ENCODE data around the gene BCAR3. TPM values are rescaled to one million over a fixed set of nuclear protein-coding genes. Genes with fewer than 3 reads are reported as not detected.

Gene BCAR3
- total and polyA plus RNA-seq, 7 experiments from 2014 or later, result 0.22 to 1.7 (median 0.84) TPM

DNA sequence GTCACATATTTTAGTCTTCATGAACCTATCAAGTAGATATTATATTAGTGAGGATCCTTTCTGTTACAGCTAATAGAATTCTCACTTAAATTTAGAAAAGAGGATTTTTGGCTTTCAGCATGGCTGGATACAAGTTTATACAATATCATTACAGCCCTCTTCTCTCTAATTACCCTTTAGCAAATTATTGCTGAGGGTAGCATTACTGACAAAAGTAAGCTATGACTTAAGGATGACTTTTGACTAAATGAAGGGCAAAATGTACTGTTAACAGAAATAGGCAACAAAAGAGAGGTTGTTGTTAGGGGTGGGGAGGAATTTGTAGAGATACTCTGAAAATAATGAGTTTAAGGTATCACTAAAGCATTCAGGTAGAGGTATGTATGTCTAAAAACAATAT lies 148.0 kb downstream of the BCAR3 start:
- DNase-seq (no peak), ATAC-seq (no peak)
- intact Hi-C loops (cut with micrococcal nuclease), result loop anchor here in 1 of 2 donors (10.0 kb wide), 1 partner anchor 229 kb away; no protein-coding TSS in a partner anchor
- H3K27ac Mint-ChIP-seq, result no peak overlapping the region
- peaks cover 0 to 8% (median 0%) of the 10 kb centered on the region in 5 donors for H3K36me3 Mint-ChIP-seq
- Histone ChIP-seq H3K27me3 (ENCODE audit: control insufficient read depth in 2 of 2, insufficient read depth in 2 of 2, low read length in 2 of 2) (no peaks in the 10 kb centered on the region), H3K36me3 (ENCODE audit: control insufficient read depth in 2 of 3, insufficient read depth in 3 of 3, low read length in 3 of 3) (no peaks in the 10 kb centered on the region), H3K27ac (ENCODE audit: low read depth, low read length) (no peak overlapping the region), H3K9me3 (ENCODE audit: control insufficient read depth in 2 of 3, low read length in 3 of 3) (no peaks in the 10 kb centered on the region), H3K4me1 (ENCODE audit: control insufficient read depth in 2 of 2, insufficient read depth in 2 of 2, low read length in 2 of 2) (no peaks in the 10 kb centered on the region), H3K4me3 (ENCODE audit: low read length) (no peak overlapping the region)
- ChIA-PET POLR2A (interaction anchor here (0.7 kb wide), 1 partner anchor 45 kb away, joined by 3 read pairs; no protein-coding TSS in a partner anchor), CTCF (no interaction called here)
- H3K4me3 Mint-ChIP-seq, result no peak overlapping the region
- no peaks in the 10 kb centered on the region for H3K9me3 Mint-ChIP-seq
- no peaks in the 10 kb centered on the region for H3K4me1 Mint-ChIP-seq
- H3K27me3 Mint-ChIP-seq, result peaks cover 0 to 11% (median 0%) of the 10 kb centered on the region in 5 donors

- Histone ChIP-seq H3K36me3 (ENCODE audit: control insufficient read depth in 2 of 3, insufficient read depth in 3 of 3, low read length in 3 of 3) (no peaks in the 10 kb centered on the region), H3K27me3 (ENCODE audit: control insufficient read depth in 2 of 2, insufficient read depth in 2 of 2, low read length in 2 of 2) (no peaks in the 10 kb centered on the region), H3K4me1 (ENCODE audit: control insufficient read depth in 2 of 2, insufficient read depth in 2 of 2, low read length in 2 of 2) (no peaks in the 10 kb centered on the region), H3K4me3 (ENCODE audit: low read length) (no peak overlapping the region), H3K27ac (ENCODE audit: low read depth, low read length) (no peak overlapping the region), H3K9me3 (ENCODE audit: control insufficient read depth in 2 of 3, low read length in 3 of 3) (no peaks in the 10 kb centered on the region)
- no peak overlapping the region for H3K4me3 Mint-ChIP-seq
- no peak for DNase-seq
- no peaks in the 10 kb centered on the region for H3K9me3 Mint-ChIP-seq
- H3K27ac Mint-ChIP-seq, result no peak overlapping the region
- no peaks in the 10 kb centered on the region for H3K4me1 Mint-ChIP-seq
- peaks cover 0 to 13% (median 4%) of the 10 kb centered on the region in 5 donors for H3K27me3 Mint-ChIP-seq
- intact Hi-C loops (cut with micrococcal nuclease), result loop anchor here in 1 of 2 donors (10.0 kb wide), 1 partner anchor 228 kb away; no protein-coding TSS in a partner anchor
- ATAC-seq, result no peak
- ChIA-PET POLR2A (interaction anchor here (0.7 kb wide), 1 partner anchor 44 kb away, joined by 3 read pairs; no protein-coding TSS in a partner anchor), CTCF (no interaction called here)
- peaks cover 0 to 8% (median 0%) of the 10 kb centered on the region in 5 donors for H3K36me3 Mint-ChIP-seq
These were observed 148.8 kb downstream of the BCAR3 start for GRCh38 chr1:93532780-93533378.

DNA sequence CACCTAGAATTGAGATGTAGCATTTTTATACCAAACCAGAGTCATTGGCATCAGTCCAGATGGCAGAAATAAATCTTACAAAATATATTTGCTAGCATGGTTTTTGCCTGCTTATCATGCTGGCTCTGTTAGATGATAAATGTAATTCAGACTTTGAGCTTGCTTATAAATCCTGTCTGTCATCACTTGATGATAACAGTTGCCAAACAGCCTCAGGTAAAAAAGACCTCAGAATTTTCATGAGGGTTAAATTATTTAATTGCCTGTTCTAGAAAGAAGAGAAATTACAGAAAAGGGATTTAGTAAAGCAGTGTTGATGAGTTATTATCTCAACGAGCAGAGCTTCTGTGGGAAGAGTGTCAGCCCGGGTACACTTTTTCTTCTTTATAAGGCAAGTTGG lies 150.4 kb downstream of the BCAR3 start:
- Mint-ChIP-seq H3K27ac (no peak overlapping the region), H3K9me3 (no peaks in the 10 kb centered on the region), H3K4me1 (no peaks in the 10 kb centered on the region), H3K27me3 (peaks cover 0 to 16% (median 4%) of the 10 kb centered on the region in 5 donors), H3K36me3 (peaks cover 0 to 13% (median 0%) of the 10 kb centered on the region in 5 donors), H3K4me3 (no peak overlapping the region)
- POLR2A ChIA-PET, result no interaction called here
- ATAC-seq (no peak), DNase-seq (no peak)
- Histone ChIP-seq H3K36me3 (ENCODE audit: control insufficient read depth in 2 of 3, insufficient read depth in 3 of 3, low read length in 3 of 3) (no peaks in the 10 kb centered on the region), H3K9me3 (ENCODE audit: control insufficient read depth in 2 of 3, low read length in 3 of 3) (no peaks in the 10 kb centered on the region), H3K27ac (ENCODE audit: low read depth, low read length) (no peak overlapping the region), H3K4me3 (ENCODE audit: low read length) (no peak overlapping the region), H3K4me1 (ENCODE audit: control insufficient read depth in 2 of 2, insufficient read depth in 2 of 2, low read length in 2 of 2) (no peaks in the 10 kb centered on the region), H3K27me3 (ENCODE audit: control insufficient read depth in 2 of 2, insufficient read depth in 2 of 2, low read length in 2 of 2) (no peaks in the 10 kb centered on the region)
- CTCF ChIA-PET, result no interaction called here
- intact Hi-C loops (cut with micrococcal nuclease), result loop anchor here in 1 of 2 donors (10.0 kb wide), 1 partner anchor 226 kb away; no protein-coding TSS in a partner anchor

DNA sequence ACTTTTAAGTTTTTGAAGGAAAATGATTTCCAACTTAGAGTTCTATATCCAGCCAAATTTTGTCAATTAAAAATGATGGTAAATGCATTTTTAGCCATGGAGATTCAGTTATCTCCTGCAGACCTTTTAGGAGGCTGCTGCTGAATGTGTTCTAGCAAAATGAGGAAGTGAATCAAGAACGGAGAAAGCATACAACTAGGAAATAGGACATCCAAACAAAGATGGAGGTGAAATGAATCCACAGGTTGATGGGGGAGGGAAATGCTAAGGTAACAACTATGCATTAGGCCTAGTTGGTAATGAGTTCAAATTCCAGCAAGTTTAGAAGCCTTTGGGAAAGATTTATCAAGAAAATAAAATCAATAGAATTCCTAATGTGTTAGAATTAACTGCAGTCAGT lies 153.2 kb downstream of the BCAR3 start:
- ChIA-PET CTCF (no interaction called here), POLR2A (no interaction called here)
- Histone ChIP-seq H3K4me3 (ENCODE audit: low read length) (no peak overlapping the region), H3K4me1 (ENCODE audit: control insufficient read depth in 2 of 2, insufficient read depth in 2 of 2, low read length in 2 of 2) (no peaks in the 10 kb centered on the region), H3K9me3 (ENCODE audit: control insufficient read depth in 2 of 3, low read length in 3 of 3) (no peaks in the 10 kb centered on the region), H3K27ac (ENCODE audit: low read depth, low read length) (no peak overlapping the region), H3K36me3 (ENCODE audit: control insufficient read depth in 2 of 3, insufficient read depth in 3 of 3, low read length in 3 of 3) (no peaks in the 10 kb centered on the region), H3K27me3 (ENCODE audit: control insufficient read depth in 2 of 2, insufficient read depth in 2 of 2, low read length in 2 of 2) (no peaks in the 10 kb centered on the region)
- DNase-seq (no peak), ATAC-seq (no peak)
- Mint-ChIP-seq H3K4me1 (no peaks in the 10 kb centered on the region), H3K4me3 (no peak overlapping the region), H3K36me3 (peaks cover 0 to 13% (median 0%) of the 10 kb centered on the region in 5 donors), H3K9me3 (no peaks in the 10 kb centered on the region), H3K27me3 (peaks cover 0 to 14% (median 4%) of the 10 kb centered on the region in 5 donors), H3K27ac (no peak overlapping the region)
- intact Hi-C loops (cut with micrococcal nuclease), result no loop called here

GRCh38 chr1:93526431-93526830 lies 155.2 kb downstream of the BCAR3 start:
- ChIA-PET CTCF (no interaction called here), POLR2A (no interaction called here)
- no peak overlapping the region for H3K4me3 Mint-ChIP-seq
- H3K4me3 ChIP-seq (ENCODE audit: low read length), result no peak overlapping the region
- peaks cover 0 to 10% (median 0%) of the 10 kb centered on the region in 5 donors for H3K36me3 Mint-ChIP-seq
- no peaks in the 10 kb centered on the region for H3K4me1 ChIP-seq (ENCODE audit: control insufficient read depth in 2 of 2, insufficient read depth in 2 of 2, low read length in 2 of 2)
- H3K4me1 Mint-ChIP-seq, result no peaks in the 10 kb centered on the region
- intact Hi-C loops (cut with micrococcal nuclease), result no loop called here
- H3K9me3 Mint-ChIP-seq, result no peaks in the 10 kb centered on the region
- DNase-seq (no peak), ATAC-seq (no peak)
- no peaks in the 10 kb centered on the region for H3K36me3 ChIP-seq (ENCODE audit: control insufficient read depth in 2 of 3, insufficient read depth in 3 of 3, low read length in 3 of 3)
- no peaks in the 10 kb centered on the region for H3K27me3 ChIP-seq (ENCODE audit: control insufficient read depth in 2 of 2, insufficient read depth in 2 of 2, low read length in 2 of 2)
- H3K27ac ChIP-seq (ENCODE audit: low read depth, low read length), result no peak overlapping the region
- no peak overlapping the region for H3K27ac Mint-ChIP-seq
- peaks cover 0 to 9% (median 4%) of the 10 kb centered on the region in 5 donors for H3K27me3 Mint-ChIP-seq
- H3K9me3 ChIP-seq (ENCODE audit: control insufficient read depth in 2 of 3, low read length in 3 of 3), result no peaks in the 10 kb centered on the region

- DNase-seq, result no peak
- no peak overlapping the region for H3K4me3 ChIP-seq (ENCODE audit: low read length)
- H3K27me3 ChIP-seq (ENCODE audit: control insufficient read depth in 2 of 2, insufficient read depth in 2 of 2, low read length in 2 of 2), result no peaks in the 10 kb centered on the region
- H3K36me3 ChIP-seq (ENCODE audit: control insufficient read depth in 2 of 3, insufficient read depth in 3 of 3, low read length in 3 of 3), result no peaks in the 10 kb centered on the region
- intact Hi-C loops (cut with micrococcal nuclease), result no loop called here
- no peak overlapping the region for H3K27ac ChIP-seq (ENCODE audit: low read depth, low read length)
- no peak for ATAC-seq
- H3K4me1 ChIP-seq (ENCODE audit: control insufficient read depth in 2 of 2, insufficient read depth in 2 of 2, low read length in 2 of 2), result no peaks in the 10 kb centered on the region
- POLR2A ChIA-PET, result no interaction called here
- peaks cover 0 to 8% (median 0%) of the 10 kb centered on the region in 5 donors for H3K36me3 Mint-ChIP-seq
- H3K4me3 Mint-ChIP-seq, result no peak overlapping the region
- H3K9me3 ChIP-seq (ENCODE audit: control insufficient read depth in 2 of 3, low read length in 3 of 3), result no peaks in the 10 kb centered on the region
- H3K27me3 Mint-ChIP-seq, result peaks cover 0 to 9% (median 4%) of the 10 kb centered on the region in 5 donors
- no peak overlapping the region for H3K27ac Mint-ChIP-seq
- peaks cover 0 to 1% (median 0%) of the 10 kb centered on the region in 11 donors for H3K9me3 Mint-ChIP-seq
- H3K4me1 Mint-ChIP-seq, result no peaks in the 10 kb centered on the region
- CTCF ChIA-PET, result no interaction called here
These were observed 156.2 kb downstream of the BCAR3 start for GRCh38 chr1:93525431-93525830.

- ChIA-PET POLR2A (interaction anchor here (0.6 kb wide), 1 partner anchor 756 kb away, joined by 3 read pairs; no protein-coding TSS in a partner anchor), CTCF (no interaction called here)
- intact Hi-C loops (cut with micrococcal nuclease), result no loop called here
- DNase-seq, result no peak
- H3K4me1 Mint-ChIP-seq, result no peaks in the 10 kb centered on the region
- H3K36me3 ChIP-seq (ENCODE audit: control insufficient read depth in 2 of 3, insufficient read depth in 3 of 3, low read length in 3 of 3), result no peaks in the 10 kb centered on the region
- H3K4me1 ChIP-seq (ENCODE audit: control insufficient read depth in 2 of 2, insufficient read depth in 2 of 2, low read length in 2 of 2), result no peaks in the 10 kb centered on the region
- no peak overlapping the region for H3K4me3 ChIP-seq (ENCODE audit: low read length)
- H3K27ac ChIP-seq (ENCODE audit: low read depth, low read length), result no peak overlapping the region
- no peak overlapping the region for H3K27ac Mint-ChIP-seq
- H3K36me3 Mint-ChIP-seq, result peaks cover 0 to 5% (median 0%) of the 10 kb centered on the region in 5 donors
- ATAC-seq, result no peak
- no peaks in the 10 kb centered on the region for H3K9me3 ChIP-seq (ENCODE audit: control insufficient read depth in 2 of 3, low read length in 3 of 3)
- no peak overlapping the region for H3K4me3 Mint-ChIP-seq
- H3K27me3 ChIP-seq (ENCODE audit: control insufficient read depth in 2 of 2, insufficient read depth in 2 of 2, low read length in 2 of 2), result no peaks in the 10 kb centered on the region
- H3K27me3 Mint-ChIP-seq, result peaks cover 0 to 9% (median 6%) of the 10 kb centered on the region in 5 donors
- H3K9me3 Mint-ChIP-seq, result peaks cover 0 to 4% (median 0%) of the 10 kb centered on the region in 11 donors
These were observed 158.9 kb downstream of the BCAR3 start for GRCh38 chr1:93522721-93523120.

Data from naive thymus-derived CD4-positive, alpha-beta T cell (primary cell).